GM12875 (cell line): ENCODE measurements around the gene GARIN3.

Source experiments
- H3K4me3 ChIP-seq: one replicate; pipeline ENCODE4 v1.5.1; 2011; ENCODE audit warnings: low read depth, low read length, control low read depth
- CTCF ChIP-seq: IDR thresholded peaks from 2 replicates; pipeline ENCODE4 v1.5.1; 2011; ENCODE audit warnings: low read depth, mild to moderate bottlenecking, control low read depth, inconsistent platforms, low read length, moderate library complexity, borderline replicate concordance; ENCODE audit not compliant: insufficient read depth

Gene GARIN3

GRCh38 chr5:157205708-157206107 lies 39.6 kb upstream of the GARIN3 start:
- H3K4me3 ChIP-seq: no peak overlapping the region
- TF ChIP-seq CTCF: no peak

GRCh38 chr5:157204765-157205164 lies 38.7 kb upstream of the GARIN3 start:
- no peak overlapping the region for H3K4me3 ChIP-seq
- no peak for TF ChIP-seq CTCF

GRCh38 chr5:157203417-157203816 lies 37.4 kb upstream of the GARIN3 start:
- no peak for TF ChIP-seq CTCF
- no peak overlapping the region for H3K4me3 ChIP-seq

GRCh38 chr5:157201857-157202256 lies 35.8 kb upstream of the GARIN3 start:
- no peak overlapping the region for H3K4me3 ChIP-seq
- TF ChIP-seq CTCF: no peak

GRCh38 chr5:157198277-157198986 lies 32.4 kb upstream of the GARIN3 start:
- no peak for TF ChIP-seq CTCF
- H3K4me3 ChIP-seq: no peak overlapping the region

GRCh38 chr5:157197086-157197485 lies 31.0 kb upstream of the GARIN3 start:
- TF ChIP-seq CTCF: no peak
- no peak overlapping the region for H3K4me3 ChIP-seq

GRCh38 chr5:157196045-157196444 lies 30.0 kb upstream of the GARIN3 start:
- TF ChIP-seq CTCF: no peak
- no peak overlapping the region for H3K4me3 ChIP-seq
